HG03378 (cell line): ENCODE results near the gene PPM1K.
A peak's percentile ranks its signal among the peaks of the same experiment; 100 is the strongest.

Experiments used
- ATAC-seq: cut with Tn5 transposase; IDR thresholded peaks from one replicate; pipeline ENCODE4 v1.9.1; 2021; ENCODE audit warnings: mild to moderate bottlenecking, moderate library complexity; ENCODE audit not compliant: unreplicated experiment

Gene PPM1K

DNA sequence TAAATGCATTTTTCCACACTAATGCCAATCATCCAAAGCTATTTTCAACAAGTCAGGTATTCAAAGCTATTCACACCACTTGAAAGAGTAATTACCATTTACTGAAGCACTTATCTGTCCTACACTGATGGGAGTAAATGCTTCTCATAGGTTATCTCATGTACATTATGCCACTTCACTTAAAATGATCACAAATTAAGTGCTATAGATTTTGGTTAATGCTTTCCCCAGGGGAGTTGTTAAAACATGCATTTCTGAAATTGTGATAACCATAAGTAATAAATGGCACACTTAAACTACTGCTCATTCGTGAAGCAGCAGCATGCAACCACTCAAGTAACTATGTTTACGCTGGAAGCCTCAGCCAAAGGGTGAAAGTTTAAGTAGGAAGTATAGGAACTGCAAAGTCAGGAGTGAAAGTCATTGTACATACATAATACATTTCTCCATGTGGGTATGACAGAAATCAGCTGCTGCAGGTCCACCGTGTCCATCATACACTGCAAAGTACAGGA lies 6.6 kb downstream of the PPM1K start:
- no peak for ATAC-seq

DNA sequence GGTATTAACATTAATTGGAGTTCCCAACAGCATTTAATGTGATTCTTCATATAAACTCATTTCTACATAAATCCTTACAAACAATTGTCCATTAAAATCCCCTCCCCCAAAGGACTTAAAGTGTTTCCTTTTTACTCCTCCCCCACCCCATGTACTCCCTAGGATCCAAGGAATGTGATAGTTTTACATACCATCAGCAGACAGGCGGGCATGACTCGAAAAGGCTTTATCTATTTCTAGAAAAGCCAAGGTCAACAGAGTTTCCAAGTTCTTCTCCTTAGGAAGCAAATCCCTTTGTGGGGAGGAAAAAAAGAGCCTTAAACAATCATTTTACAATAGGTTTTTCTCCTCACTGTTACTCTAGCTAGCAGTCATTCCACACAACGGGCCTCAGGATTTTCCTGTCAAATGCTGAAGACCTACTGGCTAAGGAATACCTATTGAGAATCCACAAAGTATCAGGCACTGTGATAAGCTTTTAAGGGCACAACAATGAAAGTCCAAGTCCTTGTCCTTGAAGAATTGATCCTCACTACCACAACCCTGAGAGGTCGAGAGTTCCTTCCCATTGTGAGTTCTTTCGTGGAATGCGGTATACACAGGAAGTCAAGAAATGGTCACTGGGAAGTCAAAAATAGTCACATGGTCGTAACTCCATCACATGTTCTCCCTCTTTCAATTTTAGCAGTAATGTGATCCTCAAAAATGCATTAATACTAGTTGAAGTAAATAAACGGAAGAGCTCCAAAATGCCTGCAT lies 7.2 kb downstream of the PPM1K start:
- ATAC-seq: no peak

DNA sequence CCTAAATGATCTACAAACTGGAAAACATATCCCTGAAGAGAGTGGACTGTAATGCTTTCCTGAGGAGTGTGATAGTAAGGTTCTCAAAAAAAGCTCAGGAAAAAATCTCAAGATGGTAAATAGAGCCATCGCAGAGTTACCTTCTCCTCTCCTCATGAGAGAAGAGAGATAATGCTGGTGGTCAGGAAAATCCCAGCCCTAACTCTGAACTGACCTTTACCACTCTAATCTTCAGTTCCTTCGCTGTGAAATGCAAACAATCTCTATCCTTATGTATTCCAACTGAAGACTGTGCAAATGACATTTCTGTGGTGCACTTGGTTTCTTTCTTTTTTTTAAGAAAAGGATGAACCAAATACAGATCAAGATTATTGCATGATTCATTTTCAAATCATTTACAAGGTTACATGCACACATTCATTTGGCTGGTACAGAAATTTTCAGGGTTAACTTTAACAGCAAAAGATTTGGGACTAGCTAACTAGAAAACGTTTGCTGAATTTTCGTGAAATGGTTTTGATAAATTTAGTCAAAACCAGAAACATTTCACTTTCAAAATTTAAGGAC lies 8.3 kb downstream of the PPM1K start:
- ATAC-seq: no peak

DNA sequence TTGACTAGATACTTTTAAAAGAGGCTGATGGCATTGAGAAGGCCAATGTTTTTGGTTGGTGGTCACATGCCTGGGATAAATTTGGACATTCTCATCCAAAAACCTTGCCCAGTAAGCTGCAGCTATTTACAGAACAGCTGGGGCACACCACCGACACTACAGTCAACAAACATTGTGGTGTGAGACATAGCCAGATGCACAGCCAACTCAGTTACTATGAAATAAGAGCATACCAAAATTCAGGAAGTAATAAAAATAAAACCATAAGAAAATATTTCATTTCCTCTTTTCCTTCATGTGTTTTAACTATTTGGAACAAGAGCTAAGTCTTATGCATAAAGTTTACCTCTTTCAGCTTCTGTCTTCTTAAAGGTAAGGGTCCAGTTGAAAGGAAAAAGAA lies 8.8 kb downstream of the PPM1K start:
- ATAC-seq: peak; percentile 56

DNA sequence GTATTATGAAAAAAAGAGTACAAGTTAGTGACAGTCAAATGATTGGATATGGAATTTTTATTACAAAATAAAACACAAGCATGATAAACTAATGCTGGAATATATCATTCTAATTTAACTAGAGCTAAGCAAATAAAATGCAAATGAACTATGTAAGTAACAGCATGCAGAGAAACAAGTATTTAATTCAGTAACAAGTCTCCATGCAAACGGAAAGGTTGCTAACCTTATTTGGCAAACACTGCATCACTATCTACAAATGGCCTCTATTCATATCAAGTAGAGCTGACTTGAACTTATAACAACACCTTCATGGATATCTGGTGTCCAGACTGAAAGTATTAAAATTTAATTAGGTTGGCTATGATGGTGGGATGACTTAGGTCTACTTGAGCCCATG lies 15.4 kb downstream of the PPM1K start:
- no peak for ATAC-seq

DNA sequence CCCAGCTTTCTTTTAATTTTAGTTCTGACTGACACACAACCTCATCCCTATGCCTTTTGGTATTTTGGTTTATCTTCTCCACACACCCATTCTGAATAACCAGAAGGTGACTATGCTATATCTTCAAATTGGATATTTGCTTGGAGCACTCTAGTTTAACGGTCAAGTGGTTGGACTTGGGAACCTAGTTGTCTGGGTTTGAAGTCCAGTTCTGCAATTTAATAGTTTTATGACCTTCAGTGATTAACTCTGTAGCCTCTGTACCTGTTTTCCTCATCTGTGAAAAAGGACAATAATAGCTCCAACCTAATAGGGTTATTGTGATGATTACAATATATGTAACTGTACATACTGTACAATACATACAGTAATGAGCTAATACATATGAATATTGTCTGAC lies 20.0 kb downstream of the PPM1K start:
- no peak for ATAC-seq

DNA sequence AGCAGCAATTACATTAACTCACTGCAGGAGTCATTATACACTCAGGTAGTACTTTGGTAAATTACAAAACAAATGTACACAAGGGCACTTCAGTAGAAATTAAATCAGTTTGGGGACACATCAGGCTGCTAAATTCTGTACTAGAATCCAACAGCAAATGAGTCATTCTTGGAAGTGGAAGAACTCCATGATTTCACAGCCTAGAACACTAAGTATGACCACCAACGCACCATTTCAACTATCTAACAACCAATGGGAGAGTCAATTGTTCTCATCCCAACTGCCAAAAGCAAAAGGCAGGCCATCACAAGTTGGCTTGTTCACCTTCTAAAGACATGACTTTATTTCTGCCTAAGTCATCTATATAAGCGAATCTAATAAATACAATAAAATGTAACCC lies 26.6 kb downstream of the PPM1K start:
- no peak for ATAC-seq

DNA sequence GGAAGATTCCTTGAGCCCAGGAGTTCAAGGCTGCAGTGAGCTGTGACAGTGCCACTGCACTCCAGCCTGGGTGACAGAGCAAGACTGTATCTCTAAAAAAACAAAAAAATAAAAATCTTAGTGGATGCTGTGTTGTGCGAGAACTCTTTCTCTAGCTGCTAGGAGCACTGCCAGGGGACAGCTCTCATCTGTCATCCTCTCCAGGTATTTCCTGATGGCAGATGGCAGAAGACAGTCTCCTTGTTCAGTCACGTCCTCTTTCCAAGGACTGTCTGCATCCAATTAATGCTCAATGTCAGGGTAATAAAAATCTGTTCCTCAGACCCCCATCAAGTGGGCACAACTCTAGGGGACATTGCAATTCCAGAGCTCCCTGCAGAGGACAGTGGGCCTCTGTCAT lies 29.2 kb downstream of the PPM1K start:
- no peak for ATAC-seq

DNA sequence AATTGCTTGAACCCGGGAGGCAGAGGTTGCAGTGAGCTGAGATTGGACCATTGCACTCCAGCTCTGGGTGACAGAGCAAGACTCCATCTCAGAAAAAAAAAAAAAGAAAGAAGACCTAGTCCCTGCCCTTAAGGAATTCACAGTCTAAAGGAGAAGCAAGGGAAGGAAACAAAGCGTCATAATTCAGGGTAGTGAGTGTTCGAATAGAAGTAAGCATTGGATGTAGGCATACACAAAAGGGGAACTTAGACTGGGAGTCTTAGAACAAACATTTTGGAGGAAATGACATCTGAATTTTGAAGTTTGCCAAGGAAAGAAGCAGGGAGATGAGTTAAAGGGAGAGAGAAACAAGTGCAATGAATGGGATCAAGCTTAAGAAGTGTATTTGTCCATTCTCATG lies 32.4 kb downstream of the PPM1K start:
- no peak for ATAC-seq

DNA sequence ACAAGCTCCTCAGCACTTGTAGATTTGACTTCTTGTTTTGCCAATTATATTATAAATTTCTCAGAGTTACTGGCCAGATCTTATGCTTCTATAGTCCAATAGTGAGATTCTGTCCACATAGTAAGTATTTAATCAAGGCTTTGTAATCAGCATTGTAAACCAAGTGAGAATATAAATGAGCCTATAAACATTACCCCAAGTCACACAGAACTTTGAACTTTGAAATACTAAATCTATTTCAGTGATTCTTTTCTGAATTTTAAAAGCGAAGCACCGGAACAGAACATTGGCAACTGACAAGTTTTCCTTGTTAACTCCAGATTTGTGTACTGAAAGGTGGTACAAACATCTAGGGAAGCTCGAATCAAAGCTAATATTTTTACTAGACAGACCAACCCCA lies 37.2 kb downstream of the PPM1K start:
- ATAC-seq: no peak

DNA sequence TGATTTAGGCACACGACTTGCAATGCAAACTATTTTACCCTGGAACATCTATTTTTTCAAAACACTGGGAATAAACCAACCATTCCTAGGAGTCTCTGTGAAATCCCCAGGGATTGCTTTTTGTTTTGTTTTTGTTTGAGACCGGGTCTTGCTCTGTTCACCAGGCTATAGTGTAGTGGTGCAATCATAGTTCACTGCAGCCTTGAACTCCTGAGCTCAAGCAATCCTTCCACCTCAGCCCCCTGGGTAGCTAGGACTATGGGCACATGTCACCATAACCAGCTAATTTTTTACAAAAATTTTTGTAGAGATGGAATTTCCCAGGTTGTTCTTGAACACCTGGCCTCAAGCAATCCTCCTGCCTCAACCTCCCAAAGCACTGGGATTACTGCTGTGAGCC lies 37.8 kb downstream of the PPM1K start:
- no peak for ATAC-seq

DNA sequence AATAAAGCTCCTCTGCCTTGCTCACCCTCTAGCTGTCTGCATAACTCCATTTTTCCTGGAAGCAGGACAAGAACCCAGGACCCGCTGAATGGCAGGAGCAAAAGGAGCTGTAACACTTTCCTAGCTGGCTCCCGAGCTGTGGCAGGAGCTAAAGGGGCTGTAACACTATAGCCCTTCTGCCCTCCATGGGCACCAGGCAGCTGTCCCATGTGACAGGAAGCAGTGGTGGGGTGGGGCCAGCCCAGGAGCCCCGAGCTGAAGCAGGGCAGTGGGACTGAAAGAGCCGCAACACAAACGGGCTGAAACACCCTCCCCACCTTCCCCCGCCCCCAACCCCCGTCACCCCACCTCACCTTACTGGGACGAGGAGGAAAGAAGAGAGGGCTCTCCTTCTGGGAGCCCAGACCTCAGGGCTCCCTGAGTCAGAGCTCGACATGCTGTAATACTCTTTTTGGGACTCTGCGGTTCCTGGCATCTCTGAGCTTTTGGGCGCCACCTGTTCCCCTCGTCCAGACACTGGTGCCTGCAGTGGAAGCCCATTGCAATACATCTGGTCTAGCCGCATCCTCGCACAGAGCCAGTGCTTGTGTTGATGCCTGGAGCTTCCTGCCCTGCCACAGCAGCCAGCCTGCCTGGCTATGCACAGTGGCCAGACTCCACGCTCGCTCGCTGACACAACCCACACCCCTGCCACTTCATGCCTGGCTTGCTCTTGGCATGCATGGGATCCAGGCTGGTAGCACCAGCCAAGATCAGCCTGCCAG lies 39.4 kb downstream of the PPM1K start:
- ATAC-seq: no peak

DNA sequence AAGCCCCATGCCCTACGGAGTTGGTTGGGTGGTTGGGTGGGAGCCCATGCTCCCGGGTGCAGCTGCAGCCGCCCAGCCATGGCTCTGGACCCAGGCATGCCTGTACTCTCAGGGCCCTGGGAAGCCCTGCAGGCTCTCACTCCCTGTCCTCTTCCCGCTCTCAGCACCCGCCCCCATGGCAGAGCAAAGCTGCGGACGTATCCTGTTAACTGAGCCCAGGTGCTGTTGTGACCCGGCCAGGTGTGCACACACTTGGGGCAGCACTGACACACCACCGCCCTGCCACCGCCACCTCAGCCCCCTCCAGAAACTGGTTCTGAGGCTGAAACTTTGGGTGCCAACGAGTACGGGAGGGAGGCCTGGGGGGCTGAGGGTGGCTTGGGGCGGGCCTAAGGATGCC lies 40.3 kb downstream of the PPM1K start:
- ATAC-seq: no peak

DNA sequence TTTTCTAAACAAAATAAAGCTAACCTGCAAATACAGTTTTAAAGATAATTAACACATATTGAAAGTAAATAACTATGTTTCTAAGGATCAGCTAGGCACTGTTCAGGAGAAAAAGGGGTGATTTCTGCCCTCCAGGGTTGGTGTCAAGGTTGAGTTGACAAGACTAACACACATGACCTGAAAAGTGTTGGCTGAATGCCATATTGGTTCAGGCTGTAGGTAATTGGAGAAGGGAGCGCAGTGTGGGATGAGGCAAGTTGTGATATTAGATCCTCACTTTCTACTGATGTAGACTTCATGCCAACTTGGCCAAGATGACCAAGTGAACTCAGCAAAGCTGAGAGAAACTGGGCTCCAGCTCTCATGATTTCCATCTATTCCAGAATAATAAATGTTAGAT lies 42.2 kb downstream of the PPM1K start:
- no peak for ATAC-seq

DNA sequence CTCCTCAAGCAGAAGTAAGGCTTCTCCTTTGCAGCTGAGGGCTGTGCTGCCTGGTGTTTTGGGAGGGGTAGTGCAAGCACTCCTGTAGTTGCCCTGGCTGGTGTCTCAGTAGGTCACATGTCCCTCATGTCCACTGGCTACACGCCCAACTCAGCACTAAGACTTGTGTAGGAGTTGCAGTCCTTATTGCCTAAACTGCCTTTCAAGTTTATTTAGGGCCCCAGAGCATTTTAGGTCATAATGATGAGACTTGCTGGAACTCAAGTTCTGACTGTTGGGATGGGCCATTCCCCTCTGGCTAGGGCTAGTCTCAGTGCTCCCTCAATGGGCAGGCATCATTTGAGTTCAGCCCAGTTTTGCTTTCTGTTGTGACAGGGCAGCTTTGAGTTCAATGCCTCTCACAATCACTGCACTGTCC lies 44.1 kb downstream of the PPM1K start:
- no peak for ATAC-seq

DNA sequence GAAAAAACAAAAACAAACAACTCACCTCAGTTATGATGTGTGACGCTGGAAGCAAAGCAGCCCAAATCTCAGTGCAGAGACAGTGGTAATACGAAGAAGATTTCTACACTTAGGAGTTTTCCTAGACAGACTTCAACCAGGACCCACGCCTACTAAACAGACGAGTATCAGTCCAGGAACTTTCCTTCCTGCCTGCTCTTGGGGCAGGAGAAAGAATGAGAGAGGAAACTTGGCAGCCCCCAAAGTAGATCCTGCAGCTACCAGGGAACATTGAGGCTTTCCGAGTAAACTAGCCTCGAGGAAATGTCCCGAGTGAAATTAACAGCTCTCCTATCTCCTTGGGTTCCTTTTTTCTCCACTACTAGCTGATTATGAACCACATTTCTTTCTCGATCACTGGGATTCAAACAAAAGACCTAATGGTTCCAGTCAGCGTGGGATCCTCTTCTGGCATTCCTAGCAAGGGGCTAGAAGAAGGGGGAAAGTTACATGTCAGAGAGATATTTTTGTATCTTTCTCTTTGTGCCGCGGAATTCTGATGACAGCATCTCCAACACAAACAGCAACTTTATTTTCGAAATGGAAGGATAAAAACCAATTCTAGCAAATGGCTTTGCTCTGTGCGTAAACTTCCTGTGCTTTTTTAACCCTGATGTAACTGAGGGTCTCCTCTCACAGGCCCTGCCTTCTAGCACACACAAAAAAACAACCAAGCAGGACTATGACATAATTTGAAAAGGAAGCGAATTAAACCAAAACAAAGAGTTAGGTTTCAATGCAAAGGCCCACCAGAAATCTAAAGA lies 53.2 kb downstream of the PPM1K start:
- ATAC-seq: no peak

DNA sequence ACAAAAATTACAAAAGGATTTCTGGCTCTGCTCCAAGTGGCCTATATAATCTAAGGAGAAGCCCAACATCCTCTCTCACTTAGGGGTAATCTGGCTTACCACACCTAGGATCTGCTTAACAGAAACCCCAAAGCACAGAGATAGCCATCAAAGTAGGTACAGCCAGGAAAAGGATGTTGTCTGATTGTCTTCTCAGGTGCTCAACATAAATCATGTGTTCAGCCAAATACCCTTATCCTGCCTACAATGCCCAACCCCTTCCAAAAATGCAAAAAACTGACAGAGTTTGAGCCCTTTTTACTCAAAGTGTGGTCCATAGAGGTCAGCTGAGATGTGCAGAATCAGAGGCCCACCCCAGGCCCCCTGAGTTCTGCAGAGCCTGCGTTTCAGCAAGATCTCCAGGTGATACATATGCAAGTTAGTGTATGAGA lies 53.9 kb downstream of the PPM1K start:
- ATAC-seq: no peak

DNA sequence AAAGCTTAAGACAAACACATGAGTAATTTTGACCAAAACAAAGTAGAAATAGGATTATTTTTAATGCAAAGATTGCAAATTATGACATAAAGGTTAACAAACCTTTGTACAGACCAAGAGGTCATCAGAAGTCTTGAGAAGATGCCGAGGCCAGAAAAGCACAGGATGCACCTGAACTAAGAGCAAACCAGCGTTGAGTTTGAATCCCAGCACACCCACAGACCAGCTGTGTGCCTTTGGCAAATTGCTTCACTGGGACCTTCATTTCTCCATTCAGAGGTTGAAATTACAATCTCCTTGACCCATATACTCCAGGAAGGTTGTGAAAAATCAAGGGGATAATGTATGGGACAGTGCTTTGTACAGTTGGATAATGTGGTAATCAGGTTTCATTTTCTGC lies 56.6 kb downstream of the PPM1K start:
- no peak for ATAC-seq

DNA sequence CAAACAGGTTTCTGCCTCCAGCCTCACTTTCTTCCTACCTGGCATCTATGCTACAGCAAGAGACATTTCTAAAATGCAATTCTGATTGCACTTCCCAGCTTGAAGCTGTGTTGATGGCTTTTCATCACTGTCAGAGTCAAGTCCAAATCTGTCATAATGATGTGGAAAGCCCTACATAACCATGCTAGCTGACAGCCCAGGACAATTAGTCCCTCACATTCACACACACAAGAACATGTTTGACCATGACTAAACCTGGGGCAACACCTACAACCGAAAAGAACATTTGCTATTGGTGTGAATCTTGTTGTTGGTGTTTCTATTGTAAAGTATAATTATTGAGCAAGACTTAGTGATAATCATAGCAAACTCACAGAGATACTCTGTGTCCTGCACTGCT lies 58.2 kb downstream of the PPM1K start:
- no peak for ATAC-seq

DNA sequence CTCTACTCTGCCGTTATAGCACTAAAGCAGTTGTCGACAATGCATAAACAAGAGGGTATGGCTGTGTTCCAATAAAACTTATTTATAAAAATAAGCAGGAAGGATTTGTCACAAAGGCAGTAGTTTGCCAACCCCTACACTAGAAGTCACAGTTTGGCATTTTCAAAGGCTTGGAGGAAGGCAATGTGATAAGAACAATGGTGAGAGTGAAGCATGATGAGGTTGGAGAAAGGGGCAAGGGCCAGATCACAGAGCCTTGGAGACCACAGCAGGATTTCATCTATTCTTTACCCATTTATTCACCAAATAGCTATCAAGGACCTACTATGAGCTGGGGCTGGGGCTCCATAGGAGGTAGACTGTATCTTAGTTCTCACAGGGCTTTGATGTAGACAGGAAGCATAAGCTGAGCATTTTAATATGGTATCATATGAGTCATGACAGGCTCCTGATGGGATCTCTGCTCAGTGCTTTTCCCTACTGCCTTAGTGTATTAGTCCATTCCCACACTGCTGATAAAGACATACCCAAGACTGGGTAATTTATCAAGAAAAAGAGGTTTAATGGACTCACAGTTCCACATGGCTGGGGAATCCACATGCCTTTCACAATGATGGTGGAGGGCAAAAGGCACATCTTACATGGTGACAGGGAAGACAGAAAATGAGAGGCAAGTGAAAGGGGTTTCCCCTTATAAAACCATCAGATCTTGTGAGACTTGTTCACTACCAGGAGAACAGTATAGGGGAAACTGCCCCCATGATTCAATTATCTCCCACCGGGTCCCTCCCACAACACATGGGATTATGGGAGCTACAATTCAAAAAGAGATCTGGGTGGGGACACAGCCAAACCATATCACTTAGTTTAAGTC lies 58.9 kb downstream of the PPM1K start:
- ATAC-seq: no peak
